Ovary (tissue), 3 donors: ENCODE results near the gene C2CD4C.

Source experiments
- POLR2A ChIP-seq: fragments of 450-650 bp; IDR thresholded peaks from one replicate; pipeline ENCODE4 v1.6.1; 2017; ENCODE audit warnings: antibody characterized with exemption, mild to moderate bottlenecking, moderate library complexity
- TF ChIP-seq, protein P1 (sequence below), 3 donors: fragments of 450-650 bp in 2 of 3; fragments of 200-600 bp in 1 of 3; IDR thresholded peaks; one replicate each; pipeline versions ENCODE4 v1.5.1 to v1.8.0; 2016 to 2022; ENCODE audit warnings: antibody characterized with exemption in 3 of 3, mild to moderate bottlenecking in 1 of 3
- donor health status: DM: no; HTN: no; CAD: no.

DNA sequence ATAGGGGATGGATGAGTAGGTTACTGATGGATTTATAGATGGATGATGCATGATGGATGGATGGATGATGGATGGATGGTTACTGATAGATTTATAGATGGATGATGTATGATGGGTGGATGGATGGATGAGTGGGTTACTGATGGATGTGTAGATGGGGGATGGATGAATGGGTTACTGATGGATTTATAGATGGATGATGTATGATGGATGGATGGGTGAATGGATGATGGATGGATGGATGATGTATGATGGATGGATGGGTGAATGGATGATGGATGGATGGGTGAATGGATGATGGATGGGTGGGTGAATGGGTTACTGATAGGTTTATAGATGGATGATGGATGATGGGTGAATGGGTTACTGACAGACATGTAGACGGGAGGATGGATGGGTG, 6.3 kb upstream of the C2CD4C start:
- TF ChIP-seq, protein P1, sequence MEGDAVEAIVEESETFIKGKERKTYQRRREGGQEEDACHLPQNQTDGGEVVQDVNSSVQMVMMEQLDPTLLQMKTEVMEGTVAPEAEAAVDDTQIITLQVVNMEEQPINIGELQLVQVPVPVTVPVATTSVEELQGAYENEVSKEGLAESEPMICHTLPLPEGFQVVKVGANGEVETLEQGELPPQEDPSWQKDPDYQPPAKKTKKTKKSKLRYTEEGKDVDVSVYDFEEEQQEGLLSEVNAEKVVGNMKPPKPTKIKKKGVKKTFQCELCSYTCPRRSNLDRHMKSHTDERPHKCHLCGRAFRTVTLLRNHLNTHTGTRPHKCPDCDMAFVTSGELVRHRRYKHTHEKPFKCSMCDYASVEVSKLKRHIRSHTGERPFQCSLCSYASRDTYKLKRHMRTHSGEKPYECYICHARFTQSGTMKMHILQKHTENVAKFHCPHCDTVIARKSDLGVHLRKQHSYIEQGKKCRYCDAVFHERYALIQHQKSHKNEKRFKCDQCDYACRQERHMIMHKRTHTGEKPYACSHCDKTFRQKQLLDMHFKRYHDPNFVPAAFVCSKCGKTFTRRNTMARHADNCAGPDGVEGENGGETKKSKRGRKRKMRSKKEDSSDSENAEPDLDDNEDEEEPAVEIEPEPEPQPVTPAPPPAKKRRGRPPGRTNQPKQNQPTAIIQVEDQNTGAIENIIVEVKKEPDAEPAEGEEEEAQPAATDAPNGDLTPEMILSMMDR (IDR thresholded peaks at IDR 0.05), result no peak
- TF ChIP-seq POLR2A, result no peak
